Breast epithelium (tissue), 3 donors: Measurements from ENCODE around the gene PDE4D.

Experiments used
- POLR2A ChIP-seq: fragments of 450-650 bp; IDR thresholded peaks from one replicate; pipeline ENCODE4 v1.6.1; 2016; ENCODE audit warnings: antibody characterized with exemption, mild to moderate bottlenecking, moderate library complexity
- POLR2AphosphoS5 ChIP-seq, 3 donors: sonication (generic); formaldehyde crosslinking; IDR thresholded peaks; one replicate each; pipeline ENCODE4 v1.6.1; 2017; ENCODE audit warnings: antibody characterized with exemption in 3 of 3
- TF ChIP-seq, protein P1 (sequence below), 3 donors: fragments of 450-650 bp; IDR thresholded peaks; one replicate each; pipeline ENCODE4 v1.5.1; 2016 to 2017; ENCODE audit warnings: antibody characterized with exemption in 3 of 3, mild to moderate bottlenecking in 3 of 3, moderate library complexity in 3 of 3

DNA sequence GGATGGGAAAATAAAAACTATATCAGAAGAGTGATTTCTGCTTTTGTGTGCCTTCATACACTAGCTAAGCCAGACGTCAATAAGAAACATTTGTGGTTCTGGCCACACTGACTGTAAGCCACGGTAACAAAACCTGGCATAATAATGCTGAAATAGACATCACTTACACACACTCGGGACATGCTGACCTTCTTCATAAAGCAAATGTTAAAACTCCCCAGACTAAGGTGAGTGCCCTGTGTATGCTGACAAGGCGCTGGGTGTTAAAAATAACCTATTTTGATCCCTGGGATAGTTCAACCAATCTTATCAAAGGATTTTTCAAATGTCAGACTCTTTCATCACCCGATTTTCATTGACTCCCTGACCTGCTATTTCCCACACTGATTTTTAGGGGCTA, 973.7 kb downstream of the PDE4D start:
- TF ChIP-seq, protein P1, sequence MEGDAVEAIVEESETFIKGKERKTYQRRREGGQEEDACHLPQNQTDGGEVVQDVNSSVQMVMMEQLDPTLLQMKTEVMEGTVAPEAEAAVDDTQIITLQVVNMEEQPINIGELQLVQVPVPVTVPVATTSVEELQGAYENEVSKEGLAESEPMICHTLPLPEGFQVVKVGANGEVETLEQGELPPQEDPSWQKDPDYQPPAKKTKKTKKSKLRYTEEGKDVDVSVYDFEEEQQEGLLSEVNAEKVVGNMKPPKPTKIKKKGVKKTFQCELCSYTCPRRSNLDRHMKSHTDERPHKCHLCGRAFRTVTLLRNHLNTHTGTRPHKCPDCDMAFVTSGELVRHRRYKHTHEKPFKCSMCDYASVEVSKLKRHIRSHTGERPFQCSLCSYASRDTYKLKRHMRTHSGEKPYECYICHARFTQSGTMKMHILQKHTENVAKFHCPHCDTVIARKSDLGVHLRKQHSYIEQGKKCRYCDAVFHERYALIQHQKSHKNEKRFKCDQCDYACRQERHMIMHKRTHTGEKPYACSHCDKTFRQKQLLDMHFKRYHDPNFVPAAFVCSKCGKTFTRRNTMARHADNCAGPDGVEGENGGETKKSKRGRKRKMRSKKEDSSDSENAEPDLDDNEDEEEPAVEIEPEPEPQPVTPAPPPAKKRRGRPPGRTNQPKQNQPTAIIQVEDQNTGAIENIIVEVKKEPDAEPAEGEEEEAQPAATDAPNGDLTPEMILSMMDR (IDR thresholded peaks at IDR 0.05), result no peak
- no peak for TF ChIP-seq POLR2A
- TF ChIP-seq POLR2AphosphoS5 (IDR thresholded peaks at IDR 0.05), result no peak
